Osteocyte (in vitro differentiated cells): ENCODE data around the gene PDZD2. TPM values are rescaled to one million over a fixed set of nuclear protein-coding genes. Genes with fewer than 3 reads are reported as not detected.
"Not testable (repeated sequence)": the region's sequence is repeated elsewhere in the genome, so short reads cannot be mapped to it uniquely, and the experiment has no call there.

Source experiments
- DNase-seq: peaks from one replicate; pipeline ENCODE4 v3.0.0; 2021; ENCODE audit warnings: mixed read lengths; ENCODE audit not compliant: unreplicated experiment; ENCODE audit errors: extremely low spot score
- H3K27ac Mint-ChIP-seq: one replicate; pipeline ENCODE4 v1.8.0; 2021; ENCODE audit warnings: mild to moderate bottlenecking, mixed read lengths; ENCODE audit not compliant: unreplicated experiment
- H3K27me3 Mint-ChIP-seq: one replicate; pipeline ENCODE4 v1.8.0; 2021; ENCODE audit warnings: mixed read lengths; ENCODE audit not compliant: unreplicated experiment
- H3K36me3 Mint-ChIP-seq: one replicate; pipeline ENCODE4 v1.8.0; 2021; ENCODE audit warnings: mixed read lengths; ENCODE audit not compliant: unreplicated experiment
- H3K4me1 Mint-ChIP-seq: one replicate; pipeline ENCODE4 v1.8.0; 2021; ENCODE audit warnings: mixed read lengths; ENCODE audit not compliant: unreplicated experiment
- H3K4me3 Mint-ChIP-seq: one replicate; pipeline ENCODE4 v1.8.0; 2021; ENCODE audit warnings: mild to moderate bottlenecking, moderate library complexity, mixed read lengths; ENCODE audit not compliant: unreplicated experiment
- H3K9me3 Mint-ChIP-seq: one replicate; pipeline ENCODE4 v1.8.0; 2021; ENCODE audit warnings: mixed read lengths; ENCODE audit not compliant: unreplicated experiment
- CTCF ChIP-seq: fragments of 200-600 bp; sonication (generic); IDR thresholded peaks from 2 replicates; pipeline ENCODE4 v1.5.0; 2021; ENCODE audit warnings: antibody characterized with exemption, mild to moderate bottlenecking, moderate library complexity
- total RNA-seq: library from RNA; stranded (reverse); gene quantifications from 2 replicates; pipeline ENCODE4 v1.2.1, GENCODE V29; 2021

PDZD2 gene
- total RNA-seq, 1 donor from 2014 or later: 2.3 TPM

DNA sequence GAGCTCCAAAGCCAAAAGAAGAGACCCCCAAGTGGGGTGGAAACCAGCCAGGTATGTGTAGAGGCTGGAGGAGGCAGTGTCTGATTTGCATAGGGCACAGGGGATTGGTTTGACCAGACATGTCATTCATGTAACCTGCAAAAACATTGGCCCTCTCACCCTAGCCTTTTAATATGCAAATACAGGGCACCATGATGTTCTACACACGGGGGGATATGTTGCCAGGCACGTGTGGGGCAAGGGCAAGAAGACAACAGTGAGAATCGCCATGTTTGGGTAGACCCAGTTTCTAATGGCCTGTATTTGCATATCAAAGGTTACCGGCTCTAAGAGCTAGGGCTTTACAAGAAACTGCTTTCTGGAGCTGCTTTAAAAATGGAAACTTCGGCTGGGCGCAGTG, 326.3 kb downstream of the PDZD2 start:
- DNase-seq: no peak
- Mint-ChIP-seq H3K27me3 (peaks cover 4% of the 10 kb centered on the region), H3K9me3 (no peaks in the 10 kb centered on the region), H3K4me1 (peaks cover 19% of the 10 kb centered on the region), H3K36me3 (no peaks in the 10 kb centered on the region), H3K4me3 (no peak overlapping the region), H3K27ac (no peak overlapping the region)
- no peak for TF ChIP-seq CTCF

DNA sequence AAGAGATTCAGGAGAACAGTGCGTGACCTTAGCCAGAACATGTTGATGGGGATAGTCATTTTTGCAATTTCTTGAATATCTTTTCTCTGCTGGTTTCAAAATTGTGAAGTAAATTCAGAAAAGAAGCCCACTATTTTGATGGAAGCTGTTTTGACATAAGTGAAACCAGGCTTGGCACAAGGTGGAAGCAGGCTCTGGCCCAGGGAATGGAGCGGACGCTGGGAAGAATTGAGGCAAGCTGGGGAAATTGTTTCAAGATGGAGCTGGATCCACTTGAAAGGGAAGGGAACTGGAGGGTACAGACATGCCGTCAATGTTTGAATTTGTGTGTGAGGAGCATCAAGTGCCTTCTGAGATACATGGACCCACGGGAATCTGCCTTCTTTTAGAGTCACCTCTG, 328.0 kb downstream of the PDZD2 start:
- Mint-ChIP-seq H3K27me3 (no peaks in the 10 kb centered on the region), H3K4me3 (no peak overlapping the region), H3K27ac (no peak overlapping the region), H3K36me3 (no peaks in the 10 kb centered on the region), H3K4me1 (peaks cover 19% of the 10 kb centered on the region), H3K9me3 (no peaks in the 10 kb centered on the region)
- DNase-seq: no peak
- TF ChIP-seq CTCF: no peak

DNA sequence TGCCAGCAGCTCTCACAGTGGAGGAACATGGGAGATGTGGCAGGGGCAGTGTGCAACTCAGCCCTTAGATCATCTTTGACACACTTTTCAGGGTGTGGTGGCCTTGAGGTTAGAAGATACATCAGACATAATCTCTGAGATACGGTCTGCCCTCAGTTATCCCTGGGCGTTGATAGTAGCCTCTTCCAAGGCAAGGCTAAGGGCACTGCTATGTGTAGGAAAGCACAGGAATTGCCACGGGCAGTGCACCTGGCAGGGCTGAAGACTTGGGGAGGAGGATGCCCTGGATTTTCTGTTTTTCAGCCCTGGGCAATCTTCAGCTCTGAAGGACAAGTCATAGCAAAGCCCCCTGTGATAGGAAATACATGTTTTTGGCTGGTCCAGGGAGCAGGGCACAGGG, 328.5 kb downstream of the PDZD2 start:
- Mint-ChIP-seq H3K27ac (no peak overlapping the region), H3K27me3 (no peaks in the 10 kb centered on the region), H3K4me3 (no peak overlapping the region), H3K36me3 (no peaks in the 10 kb centered on the region), H3K9me3 (no peaks in the 10 kb centered on the region), H3K4me1 (peaks cover 14% of the 10 kb centered on the region)
- no peak for TF ChIP-seq CTCF
- DNase-seq: no peak

DNA sequence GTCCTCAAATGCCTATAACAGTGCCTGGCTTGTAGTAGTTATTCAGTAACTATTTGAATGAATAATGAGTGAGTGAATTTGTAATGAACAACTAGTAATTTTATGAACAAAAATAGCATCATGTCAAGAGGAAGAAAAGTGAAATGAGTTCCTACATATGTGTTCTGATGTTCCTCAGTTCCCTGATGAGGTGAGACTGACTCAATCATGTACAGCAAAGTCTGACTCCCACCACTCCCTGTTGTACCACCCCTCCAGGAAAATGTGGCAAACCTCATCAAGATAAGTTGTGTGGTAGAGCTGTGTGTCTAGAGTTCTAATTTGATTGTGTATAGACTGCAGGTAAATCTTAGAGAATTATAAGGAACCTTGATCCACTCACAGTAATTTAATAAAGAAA, 333.6 kb downstream of the PDZD2 start:
- no peaks in the 10 kb centered on the region for H3K4me1 Mint-ChIP-seq
- H3K36me3 Mint-ChIP-seq: no peaks in the 10 kb centered on the region
- H3K9me3 Mint-ChIP-seq: no peaks in the 10 kb centered on the region
- no peak overlapping the region for H3K4me3 Mint-ChIP-seq
- H3K27me3 Mint-ChIP-seq: no peaks in the 10 kb centered on the region
- H3K27ac Mint-ChIP-seq: no peak overlapping the region
- DNase-seq: no peak
- no peak for TF ChIP-seq CTCF

DNA sequence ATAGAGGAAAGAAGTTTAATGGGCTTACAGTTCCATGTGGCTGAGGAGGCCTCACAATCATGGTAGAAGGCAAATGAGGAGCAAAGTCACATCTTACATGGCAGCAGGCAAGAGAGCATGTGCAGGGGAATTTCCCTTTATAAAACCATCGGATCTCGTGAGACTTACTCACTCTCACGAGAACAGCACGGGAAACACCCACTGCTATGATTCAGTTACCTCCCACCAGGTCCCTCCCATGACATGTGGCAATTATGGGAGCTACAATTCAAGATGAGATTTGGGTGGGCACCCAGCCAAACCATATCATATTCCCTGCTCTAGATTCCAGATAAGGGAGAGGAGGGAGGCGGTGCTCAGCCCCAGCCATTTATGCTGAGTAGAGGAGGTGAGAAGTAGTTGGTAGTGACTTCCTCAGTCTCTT, 336.3 kb downstream of the PDZD2 start:
- not testable (repeated sequence) for H3K9me3 Mint-ChIP-seq, DNase-seq, H3K4me1 Mint-ChIP-seq, H3K27ac Mint-ChIP-seq, H3K4me3 Mint-ChIP-seq, H3K36me3 Mint-ChIP-seq, H3K27me3 Mint-ChIP-seq

DNA sequence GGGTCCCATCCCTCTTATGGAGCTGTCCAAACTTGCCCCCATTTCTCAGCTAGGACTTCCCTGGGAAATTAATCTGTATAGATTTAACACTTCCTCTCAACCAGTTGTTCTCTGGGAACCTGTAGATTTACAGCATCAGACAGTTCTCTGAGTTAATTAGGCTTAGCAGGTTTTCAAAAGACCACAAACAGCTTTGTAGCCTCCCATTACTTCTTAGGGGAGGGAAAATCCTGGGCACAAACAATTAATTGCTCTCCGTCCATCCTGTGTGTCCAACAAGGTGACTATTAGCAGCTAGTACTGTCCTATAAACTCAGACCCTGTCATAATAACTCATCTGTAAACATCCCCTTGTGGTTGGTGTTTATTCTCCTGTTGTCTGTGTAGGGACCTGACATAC, 337.2 kb downstream of the PDZD2 start:
- DNase-seq: no peak
- TF ChIP-seq CTCF: no peak
- no peak overlapping the region for H3K4me3 Mint-ChIP-seq
- no peaks in the 10 kb centered on the region for H3K36me3 Mint-ChIP-seq
- no peaks in the 10 kb centered on the region for H3K4me1 Mint-ChIP-seq
- H3K27ac Mint-ChIP-seq: no peak overlapping the region
- H3K27me3 Mint-ChIP-seq: no peaks in the 10 kb centered on the region
- H3K9me3 Mint-ChIP-seq: no peaks in the 10 kb centered on the region
